K562 (cell line): Measurements from ENCODE around the gene EPHB4. TPM values are rescaled to one million over a fixed set of nuclear protein-coding genes. Genes with fewer than 3 reads are reported as not detected.

ENCODE experiments used
- CEBPB ChIP-seq: fragments of 450-650 bp; IDR thresholded peaks from 2 replicates; pipeline ENCODE4 v1.6.1; 2016; ENCODE audit warnings: missing genetic modification characterization, missing compliant biosample characterization
- EGR1 ChIP-seq: fragments of 450-650 bp; conservative IDR thresholded peaks from 2 replicates; pipeline ENCODE4 v1.6.1; 2017; ENCODE audit warnings: mild to moderate bottlenecking
- GABPB2 ChIP-seq: fragments of 250-450 bp; sonication (Bioruptor Pico); conservative IDR thresholded peaks from 2 replicates; pipeline ENCODE4 v1.5.1; 2021; ENCODE audit warnings: mild to moderate bottlenecking
- GTF3C2 ChIP-seq: IDR thresholded peaks from 3 replicates; pipeline ENCODE4 v1.6.1; 2011; ENCODE audit warnings: borderline replicate concordance, mild to moderate bottlenecking, moderate library complexity; ENCODE audit not compliant: insufficient read length; ENCODE audit errors: extremely low read depth
- HMG20A ChIP-seq: fragments of 450-650 bp; formaldehyde crosslinking; conservative IDR thresholded peaks from 2 replicates; pipeline ENCODE4 v1.4.0; 2020; ENCODE audit warnings: mild to moderate bottlenecking, mixed read lengths
- HMGXB4 ChIP-seq: sonication (generic); formaldehyde crosslinking; IDR thresholded peaks from 2 replicates; pipeline ENCODE4 v1.8.1; 2023; ENCODE audit warnings: mild to moderate bottlenecking, missing genetic modification reagents
- NEUROD1 ChIP-seq: fragments of 150-350 bp; IDR thresholded peaks from 2 replicates; pipeline ENCODE4 v1.6.1; 2014; ENCODE audit warnings: borderline replicate concordance, low read length, low read depth; ENCODE audit not compliant: partially characterized antibody
- NONO ChIP-seq, 2 experiments: fragments of 200-400 bp in 1 of 2; fragments of 450-650 bp in 1 of 2; formaldehyde crosslinking in 1 of 2; IDR thresholded peaks; 2 replicates each; pipeline ENCODE4 v1.6.1; 2017; ENCODE audit warnings: low read depth in 2 of 2, mild to moderate bottlenecking in 2 of 2, moderate library complexity in 2 of 2, low read length in 1 of 2
- PHF8 ChIP-seq: fragments of 200-600 bp; sonication (generic); IDR thresholded peaks from 2 replicates; pipeline ENCODE4 v1.6.1; 2012; ENCODE audit warnings: mixed run types, mild to moderate bottlenecking, inconsistent platforms, low read length, moderate library complexity, borderline replicate concordance
- REST ChIP-seq, 2 experiments: fragments of 450-650 bp; formaldehyde crosslinking in 1 of 2; IDR thresholded peaks; 2 replicates each; pipeline versions ENCODE4 v1.4.0 to v1.6.1; 2014 to 2020; ENCODE audit warnings: mild to moderate bottlenecking in 2 of 2, borderline replicate concordance in 1 of 2, low read depth in 1 of 2
- TFAM ChIP-seq: fragments of 250-450 bp; sonication (Bioruptor Pico); conservative IDR thresholded peaks from 2 replicates; pipeline ENCODE4 v1.5.0; 2021; ENCODE audit warnings: mild to moderate bottlenecking, moderate library complexity
- YBX1 ChIP-seq: fragments of 450-650 bp; IDR thresholded peaks from 2 replicates; pipeline ENCODE4 v1.7.1; 2016; ENCODE audit warnings: mild to moderate bottlenecking
- ZNF224 ChIP-seq: sonication (generic); formaldehyde crosslinking; IDR thresholded peaks from 2 replicates; pipeline ENCODE4 v1.8.0; 2022; ENCODE audit warnings: mild to moderate bottlenecking, missing genetic modification reagents
- ZNF282 ChIP-seq: sonication (generic); formaldehyde crosslinking; IDR thresholded peaks from 2 replicates; pipeline ENCODE4 v1.8.1; 2023; ENCODE audit warnings: missing genetic modification reagents
- polyA plus RNA-seq, 8 experiments: library from polyadenylated mRNA; depleted of rRNA in 4 of 8; stranded (reverse) in 5 of 8; unstranded in 3 of 8; fragments of >200 nt; fragmentation: Nextera tagmentation in 2 of 8; fragmentation: Illumina TruSeq in 1 of 8; extraction: Ambion mirVana in 2 of 8; extraction: Trizol in 1 of 8; gene quantifications; 2 replicates each; pipeline versions ENCODE4 v1.2.1 to v1.2.3, GENCODE V29; 2011 to 2014; ENCODE audit warnings: inconsistent platforms in 1 of 8, missing spikeins in 1 of 8
- total RNA-seq, 7 experiments: library from RNA; depleted of rRNA in 6 of 7; stranded (reverse); fragments of >200 nt in 6 of 7; fragmentation: Illumina TruSeq in 2 of 7; extraction: Trizol in 2 of 7; gene quantifications; 2 replicates each; pipeline versions ENCODE4 v1.2.1 to v1.2.3, GENCODE V29; 2011 to 2021; ENCODE audit warnings: low replicate concordance in 1 of 7

The EPHB4 gene
- total and polyA plus RNA-seq, 9 of the 15 experiments (the other 6 are each of a cell fraction or from before 2014, with no cell fraction given) = 1.2 to 82.1 (median 37.9) TPM

GRCh38 chr7:100874577-100875355 is 47.4 kb upstream of the EPHB4 start, which contains the start of gene SRRT (continued):
- TF ChIP-seq EGR1 (peak; percentile 87), ZNF224 (CRISPR knock-in tag) (no peak), GTF3C2 (no peak), TFAM (CRISPR knock-in tag) (no peak), YBX1 (no peak), REST (IDR thresholded peaks at IDR 0.05; ENCODE audit: borderline replicate concordance) (peak; percentile 38; the same call in 1 of the 2 replicates), REST (CRISPR knock-in tag; IDR thresholded peaks at IDR 0.05; ENCODE audit: low read depth) (peak; percentile 87), CEBPB (no peak), NEUROD1 (peak; percentile 84), NONO (IDR thresholded peaks at IDR 0.05; ENCODE audit: low read depth in 2 of 2, low read length in 1 of 2) (peak in 1 of 2 experiments; percentile 56; a peak in 2 of 4 replicates), ZNF282 (CRISPR knock-in tag) (no peak), HMG20A (no peak), PHF8 (peak; percentile 97), HMGXB4 (CRISPR knock-in tag) (no peak), GABPB2 (CRISPR knock-in tag) (no peak)
